Measurements from ENCODE around the gene EFCAB12. TPM values are rescaled to one million over a fixed set of nuclear protein-coding genes. Genes with fewer than 3 reads are reported as not detected.
"Not testable (repeated sequence)": the region's sequence is repeated elsewhere in the genome, so short reads cannot be mapped to it uniquely, and the experiment has no call there.

The EFCAB12 gene
- total RNA-seq, 1 experiment from 2014 or later = 0.54 TPM

GRCh38 chr3:129388791-129389571 lies 39.5 kb downstream of the EFCAB12 start:
- TSS peak; percentile 19 for BruUV-seq (replicated peaks)
- H3K9me3 ChIP-seq (ENCODE audit: control insufficient read depth, insufficient read depth, low read depth, low read length); H3K36me3 ChIP-seq (ENCODE audit: control insufficient read depth, insufficient read depth, low read length); DNase-seq (ENCODE audit: low read depth, low spot score); in situ Hi-C loops (cut with HindIII; ENCODE audit: low pct_unique_long_range_greater_than_20kb, low sequenced_read_pairs); intact Hi-C loops (cut with micrococcal nuclease; ENCODE audit: unreplicated experiment); H3K27me3 ChIP-seq (ENCODE audit: control insufficient read depth, insufficient read depth, low read length); POLR2A ChIA-PET; H3K4me3 ChIP-seq (ENCODE audit: low read depth in 2 of 2, low read length in 2 of 2); CTCF ChIA-PET: not testable (repeated sequence)
- peaks cover 12% of the 10 kb centered on the region for H3K4me1 ChIP-seq (ENCODE audit: control insufficient read depth, insufficient read depth, low read length)
- ATAC-seq = peak; percentile 77
- TF ChIP-seq TCF7L2 (IDR thresholded peaks at IDR 0.05; ENCODE audit: low read depth, low read length) = peak; percentile 72
- 0 out of 2 replicates have a peak overlapping the region, but pooled peaks have one; percentile 2 for H3K27ac ChIP-seq (ENCODE audit: low read length)

- H3K9me3 ChIP-seq (ENCODE audit: control insufficient read depth, insufficient read depth, low read depth, low read length) = no peaks in the 10 kb centered on the region
- ChIA-PET POLR2A (interaction anchor here (0.6 kb wide), 2 partner anchors 11 to 33 kb away, joined by 3 to 5 read pairs; no protein-coding TSS in a partner anchor), CTCF (no interaction called here)
- no peak overlapping the region for H3K27ac ChIP-seq (ENCODE audit: low read length)
- in situ Hi-C loops (cut with HindIII; ENCODE audit: low pct_unique_long_range_greater_than_20kb, low sequenced_read_pairs) (no loop called here), intact Hi-C loops (cut with micrococcal nuclease; ENCODE audit: unreplicated experiment) (no loop called here)
- no peaks in the 10 kb centered on the region for H3K27me3 ChIP-seq (ENCODE audit: control insufficient read depth, insufficient read depth, low read length)
- DNase-seq (ENCODE audit: low read depth, low spot score) = no peak
- no TSS peak for BruUV-seq (replicated peaks)
- peaks cover 9% of the 10 kb centered on the region for H3K36me3 ChIP-seq (ENCODE audit: control insufficient read depth, insufficient read depth, low read length)
- peaks cover 12% of the 10 kb centered on the region for H3K4me1 ChIP-seq (ENCODE audit: control insufficient read depth, insufficient read depth, low read length)
- H3K4me3 ChIP-seq (ENCODE audit: low read depth in 2 of 2, low read length in 2 of 2) = no peak overlapping the region
- no peak for ATAC-seq
- TF ChIP-seq TCF7L2 (IDR thresholded peaks at IDR 0.05; ENCODE audit: low read depth, low read length) = no peak
- no peak for TF ChIP-seq POLR2AphosphoS5 (IDR thresholded peaks at IDR 0.05; ENCODE audit: low read depth, low read length)
- TF ChIP-seq CTCF (IDR thresholded peaks at IDR 0.05) = no peak
- TF ChIP-seq SIN3A (IDR thresholded peaks at IDR 0.05; ENCODE audit: borderline replicate concordance, insufficient read depth, low read depth, low read length) = no peak
- no peak for TF ChIP-seq REST (IDR thresholded peaks at IDR 0.05; ENCODE audit: insufficient read depth in 1 of 2, low read depth in 2 of 2, low read length in 1 of 2)
Measured at GRCh38 chr3:129387487-129387886, 40.9 kb downstream of the EFCAB12 start.

GRCh38 chr3:129386984-129387383 lies 41.5 kb downstream of the EFCAB12 start:
- no peaks in the 10 kb centered on the region for H3K9me3 ChIP-seq (ENCODE audit: control insufficient read depth, insufficient read depth, low read depth, low read length)
- ChIA-PET POLR2A (interaction anchor here (0.6 kb wide), 1 partner anchor 34 kb away, joined by 3 read pairs; no protein-coding TSS in a partner anchor), CTCF (interaction anchor here (0.7 kb wide), 1 partner anchor 42 kb away, joined by 6 read pairs; no protein-coding TSS in a partner anchor)
- no peak for TF ChIP-seq SIN3A (IDR thresholded peaks at IDR 0.05; ENCODE audit: borderline replicate concordance, insufficient read depth, low read depth, low read length)
- TF ChIP-seq REST (IDR thresholded peaks at IDR 0.05; ENCODE audit: insufficient read depth in 1 of 2, low read depth in 2 of 2, low read length in 1 of 2) = no peak
- no peak for TF ChIP-seq CTCF (IDR thresholded peaks at IDR 0.05)
- no peak for TF ChIP-seq POLR2AphosphoS5 (IDR thresholded peaks at IDR 0.05; ENCODE audit: low read depth, low read length)
- TF ChIP-seq TCF7L2 (IDR thresholded peaks at IDR 0.05; ENCODE audit: low read depth, low read length) = no peak
- ATAC-seq (no peak), DNase-seq (ENCODE audit: low read depth, low spot score) (no peak)
- peaks cover 12% of the 10 kb centered on the region for H3K4me1 ChIP-seq (ENCODE audit: control insufficient read depth, insufficient read depth, low read length)
- intact Hi-C loops (cut with micrococcal nuclease; ENCODE audit: unreplicated experiment) = no loop called here
- H3K4me3 ChIP-seq (ENCODE audit: low read depth in 2 of 2, low read length in 2 of 2) = no peak overlapping the region
- H3K36me3 ChIP-seq (ENCODE audit: control insufficient read depth, insufficient read depth, low read length) = peaks cover 9% of the 10 kb centered on the region
- H3K27me3 ChIP-seq (ENCODE audit: control insufficient read depth, insufficient read depth, low read length) = no peaks in the 10 kb centered on the region
- H3K27ac ChIP-seq (ENCODE audit: low read length) = no peak overlapping the region
- in situ Hi-C loops (cut with HindIII; ENCODE audit: low pct_unique_long_range_greater_than_20kb, low sequenced_read_pairs) = no loop called here
- BruUV-seq (replicated peaks) = no TSS peak

All from Panc1 (cell line).